ENCODE results near the gene UBR4.

DNA sequence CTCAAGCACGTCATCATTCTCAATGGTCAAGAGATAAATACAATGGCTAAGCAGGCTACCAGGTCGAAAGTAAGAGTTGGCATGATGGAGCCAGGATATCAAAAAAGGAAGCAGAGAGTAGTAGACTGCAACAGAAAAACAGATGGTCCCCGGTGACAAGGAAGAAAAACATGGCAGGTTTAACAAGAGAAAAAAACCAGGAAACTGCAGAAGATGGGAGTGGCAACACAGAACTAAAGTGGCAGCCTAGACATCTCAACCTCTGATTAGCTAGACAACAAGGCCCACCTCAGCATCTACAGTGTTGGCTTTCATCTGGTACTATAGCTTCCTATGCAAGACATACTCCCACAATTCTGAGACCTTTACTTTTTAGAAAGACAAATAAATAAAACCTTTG lies 3.1 kb downstream of the UBR4 start:
- TF ChIP-seq, protein P1, sequence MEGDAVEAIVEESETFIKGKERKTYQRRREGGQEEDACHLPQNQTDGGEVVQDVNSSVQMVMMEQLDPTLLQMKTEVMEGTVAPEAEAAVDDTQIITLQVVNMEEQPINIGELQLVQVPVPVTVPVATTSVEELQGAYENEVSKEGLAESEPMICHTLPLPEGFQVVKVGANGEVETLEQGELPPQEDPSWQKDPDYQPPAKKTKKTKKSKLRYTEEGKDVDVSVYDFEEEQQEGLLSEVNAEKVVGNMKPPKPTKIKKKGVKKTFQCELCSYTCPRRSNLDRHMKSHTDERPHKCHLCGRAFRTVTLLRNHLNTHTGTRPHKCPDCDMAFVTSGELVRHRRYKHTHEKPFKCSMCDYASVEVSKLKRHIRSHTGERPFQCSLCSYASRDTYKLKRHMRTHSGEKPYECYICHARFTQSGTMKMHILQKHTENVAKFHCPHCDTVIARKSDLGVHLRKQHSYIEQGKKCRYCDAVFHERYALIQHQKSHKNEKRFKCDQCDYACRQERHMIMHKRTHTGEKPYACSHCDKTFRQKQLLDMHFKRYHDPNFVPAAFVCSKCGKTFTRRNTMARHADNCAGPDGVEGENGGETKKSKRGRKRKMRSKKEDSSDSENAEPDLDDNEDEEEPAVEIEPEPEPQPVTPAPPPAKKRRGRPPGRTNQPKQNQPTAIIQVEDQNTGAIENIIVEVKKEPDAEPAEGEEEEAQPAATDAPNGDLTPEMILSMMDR (IDR thresholded peaks at IDR 0.05; ENCODE audit: poor library complexity, severe bottlenecking): no peak
- TF ChIP-seq POLR2AphosphoS5 (IDR thresholded peaks at IDR 0.05): no peak
